ENCODE results near the gene PDE2A. TPM values are rescaled to one million over a fixed set of nuclear protein-coding genes. Genes with fewer than 3 reads are reported as not detected.
A peak's percentile ranks its signal among the peaks of the same experiment; 100 is the strongest.

Gene PDE2A
- total RNA-seq, 1 donor from 2014 or later: 0.11 TPM

- no peak overlapping the region for H3K4me3 ChIP-seq
- H4K20me1 ChIP-seq (ENCODE audit: low read depth): peaks cover 8% of the 10 kb centered on the region
- H3K79me2 ChIP-seq (ENCODE audit: low read depth): peaks cover 9% of the 10 kb centered on the region
- H3K27ac Mint-ChIP-seq: peak overlapping the region; percentile 78
- no peaks in the 10 kb centered on the region for H3K9me3 ChIP-seq (ENCODE audit: low read depth)
- H3K36me3 Mint-ChIP-seq: no peaks in the 10 kb centered on the region
- no peak overlapping the region for H3K9ac ChIP-seq
- peaks cover 50% of the 10 kb centered on the region for H3K4me1 Mint-ChIP-seq
- no peaks in the 10 kb centered on the region for H3K4me1 ChIP-seq
- no peak for TF ChIP-seq EZH2 (IDR thresholded peaks at IDR 0.05)
- no peak for TF ChIP-seq EZH2phosphoT487 (IDR thresholded peaks at IDR 0.05)
- no peak for TF ChIP-seq CTCF (IDR thresholded peaks at IDR 0.05)
- H3K4me3 Mint-ChIP-seq: peak overlapping the region; percentile 14
- H3K36me3 ChIP-seq: no peaks in the 10 kb centered on the region
- peaks cover 2% of the 10 kb centered on the region for H3K27me3 Mint-ChIP-seq (ENCODE audit: insufficient read depth, low read depth)
- H3K4me2 ChIP-seq: no peak overlapping the region
- no peak overlapping the region for H2AFZ ChIP-seq (replicated peaks)
- H3K27me3 ChIP-seq: no peaks in the 10 kb centered on the region
- no peaks in the 10 kb centered on the region for H3F3A ChIP-seq (ENCODE audit: low read depth)
- H3K27ac ChIP-seq: no peak overlapping the region
- H3K9me3 Mint-ChIP-seq: no peaks in the 10 kb centered on the region
- DNase-seq (ENCODE audit: low spot score): no peak
These were observed 47.4 kb upstream of the PDE2A start for GRCh38 chr11:72721689-72722049.

GRCh38 chr11:72721276-72721675 is 47.1 kb upstream of the PDE2A start:
- Histone ChIP-seq H3F3A (ENCODE audit: low read depth) (no peaks in the 10 kb centered on the region), H3K36me3 (no peaks in the 10 kb centered on the region), H2AFZ (replicated peaks) (no peak overlapping the region), H3K4me2 (no peak overlapping the region), H3K9me3 (ENCODE audit: low read depth) (no peaks in the 10 kb centered on the region), H3K4me3 (no peak overlapping the region), H3K4me1 (no peaks in the 10 kb centered on the region), H4K20me1 (ENCODE audit: low read depth) (peaks cover 8% of the 10 kb centered on the region), H3K79me2 (ENCODE audit: low read depth) (peaks cover 9% of the 10 kb centered on the region), H3K27ac (no peak overlapping the region), H3K9ac (no peak overlapping the region), H3K27me3 (no peaks in the 10 kb centered on the region)
- H3K36me3 Mint-ChIP-seq: no peaks in the 10 kb centered on the region
- no peak for DNase-seq (ENCODE audit: low spot score)
- H3K27ac Mint-ChIP-seq: peak overlapping the region; percentile 15
- peak overlapping the region; percentile 14 for H3K4me3 Mint-ChIP-seq
- peaks cover 2% of the 10 kb centered on the region for H3K27me3 Mint-ChIP-seq (ENCODE audit: insufficient read depth, low read depth)
- no peaks in the 10 kb centered on the region for H3K9me3 Mint-ChIP-seq
- TF ChIP-seq EZH2 (IDR thresholded peaks at IDR 0.05): no peak
- TF ChIP-seq EZH2phosphoT487 (IDR thresholded peaks at IDR 0.05): no peak
- TF ChIP-seq CTCF (IDR thresholded peaks at IDR 0.05): no peak
- H3K4me1 Mint-ChIP-seq: peaks cover 53% of the 10 kb centered on the region

- Histone ChIP-seq H3K27ac (no peak overlapping the region), H4K20me1 (ENCODE audit: low read depth) (peaks cover 8% of the 10 kb centered on the region), H3K9me3 (ENCODE audit: low read depth) (no peaks in the 10 kb centered on the region), H3K36me3 (no peaks in the 10 kb centered on the region), H3K27me3 (no peaks in the 10 kb centered on the region), H3F3A (ENCODE audit: low read depth) (no peaks in the 10 kb centered on the region), H3K79me2 (ENCODE audit: low read depth) (peaks cover 9% of the 10 kb centered on the region), H2AFZ (replicated peaks) (no peak overlapping the region), H3K4me2 (no peak overlapping the region), H3K4me1 (no peaks in the 10 kb centered on the region), H3K9ac (no peak overlapping the region), H3K4me3 (no peak overlapping the region)
- peaks cover 2% of the 10 kb centered on the region for H3K27me3 Mint-ChIP-seq (ENCODE audit: insufficient read depth, low read depth)
- H3K4me1 Mint-ChIP-seq: peaks cover 58% of the 10 kb centered on the region
- no peaks in the 10 kb centered on the region for H3K36me3 Mint-ChIP-seq
- no peak overlapping the region for H3K4me3 Mint-ChIP-seq
- no peak for TF ChIP-seq EZH2 (IDR thresholded peaks at IDR 0.05)
- H3K9me3 Mint-ChIP-seq: no peaks in the 10 kb centered on the region
- DNase-seq (ENCODE audit: low spot score): no peak
- peak overlapping the region; percentile 66 for H3K27ac Mint-ChIP-seq
These were observed 46.6 kb upstream of the PDE2A start for GRCh38 chr11:72720784-72721183.

GRCh38 chr11:72720047-72720446 is 45.8 kb upstream of the PDE2A start:
- H3F3A ChIP-seq (ENCODE audit: low read depth): no peaks in the 10 kb centered on the region
- H3K4me2 ChIP-seq: no peak overlapping the region
- H3K27ac Mint-ChIP-seq: peak overlapping the region; percentile 36
- no peak for DNase-seq (ENCODE audit: low spot score)
- no peaks in the 10 kb centered on the region for H3K36me3 ChIP-seq
- no peaks in the 10 kb centered on the region for H3K27me3 ChIP-seq
- peaks cover 8% of the 10 kb centered on the region for H3K79me2 ChIP-seq (ENCODE audit: low read depth)
- no peaks in the 10 kb centered on the region for H3K4me1 ChIP-seq
- no peaks in the 10 kb centered on the region for H3K9me3 ChIP-seq (ENCODE audit: low read depth)
- peaks cover 8% of the 10 kb centered on the region for H4K20me1 ChIP-seq (ENCODE audit: low read depth)
- H2AFZ ChIP-seq (replicated peaks): no peak overlapping the region
- no peaks in the 10 kb centered on the region for H3K36me3 Mint-ChIP-seq
- H3K9me3 Mint-ChIP-seq: no peaks in the 10 kb centered on the region
- no peak overlapping the region for H3K9ac ChIP-seq
- peaks cover 57% of the 10 kb centered on the region for H3K4me1 Mint-ChIP-seq
- H3K4me3 Mint-ChIP-seq: no peak overlapping the region
- TF ChIP-seq EZH2 (IDR thresholded peaks at IDR 0.05) (no peak), CTCF (IDR thresholded peaks at IDR 0.05) (no peak), EZH2phosphoT487 (IDR thresholded peaks at IDR 0.05) (no peak)
- no peak overlapping the region for H3K4me3 ChIP-seq
- H3K27ac ChIP-seq: no peak overlapping the region
- H3K27me3 Mint-ChIP-seq (ENCODE audit: insufficient read depth, low read depth): peaks cover 2% of the 10 kb centered on the region

All from neural progenitor cell (in vitro differentiated cells).